HG02870 (cell line): ENCODE measurements around the gene ZBP1.

Experiments used
- ATAC-seq: cut with Tn5 transposase; IDR thresholded peaks from one replicate; pipeline ENCODE4 v1.9.1; 2021; ENCODE audit warnings: mild to moderate bottlenecking, moderate library complexity; ENCODE audit not compliant: unreplicated experiment

ZBP1 gene

DNA sequence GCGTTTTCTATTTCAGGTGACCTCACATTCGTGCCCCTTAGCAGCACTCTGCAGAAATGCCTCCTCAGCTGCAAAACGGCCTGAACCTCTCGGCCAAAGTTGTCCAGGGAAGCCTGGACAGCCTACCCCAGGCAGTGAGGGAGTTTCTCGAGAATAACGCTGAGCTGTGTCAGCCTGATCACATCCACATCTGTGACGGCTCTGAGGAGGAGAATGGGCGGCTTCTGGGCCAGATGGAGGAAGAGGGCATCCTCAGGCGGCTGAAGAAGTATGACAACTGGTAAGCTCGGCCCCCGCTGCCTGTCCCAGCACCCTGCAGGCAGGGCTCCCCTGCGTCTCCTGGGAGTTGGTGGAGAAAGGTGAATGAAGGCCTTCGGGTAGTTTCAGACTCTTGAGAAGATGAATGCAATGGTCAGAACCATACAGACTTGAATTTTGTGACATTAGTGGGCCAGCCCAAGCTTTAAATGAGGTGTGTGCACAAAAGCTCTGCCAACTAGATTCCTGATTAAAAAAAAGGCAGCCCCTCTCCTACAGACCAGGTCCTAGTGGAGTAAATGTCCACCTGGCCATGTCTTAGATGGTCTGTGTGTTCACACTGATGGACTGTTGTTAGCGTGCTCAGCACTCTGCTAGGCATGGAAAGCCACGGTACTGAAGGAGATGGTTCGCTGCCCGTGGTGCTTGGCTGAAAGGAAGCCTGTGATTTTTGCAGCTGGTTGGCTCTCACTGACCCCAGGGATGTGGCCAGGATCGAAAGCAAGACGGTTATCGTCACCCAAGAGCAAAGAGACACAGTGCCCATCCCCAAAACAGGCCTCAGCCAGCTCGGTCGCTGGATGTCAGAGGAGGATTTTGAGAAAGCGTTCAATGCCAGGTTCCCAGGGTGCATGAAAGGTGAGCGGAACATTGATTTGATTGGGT lies 58.6 kb downstream of the ZBP1 start:
- no peak for ATAC-seq

DNA sequence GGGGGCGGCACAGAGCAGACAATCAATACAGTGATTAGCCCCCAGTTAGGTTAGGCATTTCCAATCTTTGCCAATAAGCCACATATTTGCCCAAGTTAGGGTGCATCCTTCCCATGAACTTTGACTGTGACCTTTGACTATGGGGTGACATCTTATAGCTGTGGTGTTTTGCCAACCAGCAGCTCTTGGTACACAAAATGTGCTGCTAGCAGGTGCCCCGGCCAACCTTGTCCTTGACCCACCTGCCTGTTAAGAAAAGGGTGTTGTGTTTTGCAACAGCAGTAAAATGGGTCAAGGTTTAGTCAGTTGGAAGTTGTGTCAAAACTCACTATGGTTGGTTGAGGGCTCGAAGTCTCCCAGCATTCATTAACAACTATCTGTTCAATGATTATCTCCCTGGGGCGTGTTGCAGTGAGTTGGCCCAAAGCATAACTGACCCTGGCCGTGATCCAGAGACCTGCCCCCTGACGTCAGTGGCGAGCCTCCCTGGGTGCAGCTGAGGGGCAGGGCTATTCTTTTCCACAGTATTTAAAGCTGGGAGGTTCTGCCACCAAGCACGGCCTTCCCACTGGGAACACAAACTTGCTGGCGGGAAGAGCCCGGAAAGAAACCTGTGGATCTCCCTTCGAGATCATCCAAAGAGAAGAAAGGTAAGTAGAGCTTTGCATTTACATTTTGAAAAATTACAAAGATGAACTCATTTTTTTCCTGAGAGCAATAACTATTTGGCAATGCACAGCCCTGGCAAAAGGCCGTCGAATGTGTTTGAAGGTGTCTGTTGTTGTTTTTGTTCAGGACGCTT lies 59.5 kb downstream of the ZBP1 start, which contains the start of gene PCK1:
Gene PCK1, plus strand, starts transcription at position 557 of the 802 bp plus-strand sequence. CDS start 302 bp downstream, outside the sequence.
- no peak for ATAC-seq

DNA sequence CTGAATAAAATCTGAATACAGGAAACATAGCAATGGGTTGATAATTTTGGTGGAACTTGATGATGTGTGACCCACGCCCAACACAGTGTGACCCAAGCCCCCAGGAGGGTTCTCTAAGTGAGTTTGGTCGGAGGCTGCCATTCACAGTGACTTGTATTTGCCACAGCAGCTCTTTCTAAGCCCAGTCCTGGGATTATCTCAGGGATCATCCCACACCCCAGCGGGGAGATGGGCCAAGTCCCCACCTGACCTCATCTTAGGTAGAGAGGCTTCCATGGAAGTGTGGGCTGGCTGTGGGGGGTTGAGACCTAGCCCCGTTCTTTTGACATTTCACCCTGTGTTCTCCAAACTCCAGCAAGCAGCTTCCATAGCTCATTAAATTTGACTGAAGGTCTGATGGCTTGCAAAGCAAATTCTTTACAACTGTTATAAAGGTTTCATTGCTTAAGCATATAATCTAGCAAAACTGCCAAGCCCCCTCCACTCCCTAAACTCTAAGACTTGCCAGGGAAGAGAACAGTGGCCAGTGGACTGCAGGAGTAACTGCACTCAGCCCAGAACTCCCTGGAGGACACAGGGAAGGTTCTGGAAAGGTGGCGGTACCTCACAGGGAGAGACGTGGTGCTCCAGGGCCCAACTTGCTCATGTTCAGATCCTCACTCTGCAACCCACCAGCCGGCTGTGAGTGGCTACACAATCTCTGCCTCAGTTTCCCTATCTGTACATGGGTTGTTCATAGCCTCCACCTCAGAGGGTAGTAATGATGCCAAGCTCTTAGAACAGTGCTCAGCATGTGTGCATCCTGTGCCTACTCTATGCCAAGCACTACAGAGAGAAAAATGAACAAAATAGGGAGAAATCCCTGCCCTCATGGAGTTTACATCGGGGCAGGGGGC lies 60.3 kb downstream of the ZBP1 start:
- no peak for ATAC-seq

DNA sequence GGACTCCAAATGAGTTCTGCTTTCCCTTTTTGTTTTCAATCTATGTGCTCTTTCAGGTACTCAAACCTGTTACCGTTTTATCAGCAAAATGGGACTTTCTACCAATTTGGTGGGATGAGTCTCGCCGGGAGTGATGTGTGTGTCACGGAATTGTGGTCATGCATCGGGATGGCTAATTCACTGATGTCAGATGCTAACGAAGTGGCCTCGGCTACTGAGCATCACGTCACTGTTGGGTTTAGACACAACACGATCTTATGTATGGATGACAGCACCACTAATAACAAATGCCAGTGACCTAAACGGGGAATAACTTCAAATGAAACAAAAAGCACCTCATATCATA lies 61.0 kb downstream of the ZBP1 start:
- ATAC-seq, result no peak

DNA sequence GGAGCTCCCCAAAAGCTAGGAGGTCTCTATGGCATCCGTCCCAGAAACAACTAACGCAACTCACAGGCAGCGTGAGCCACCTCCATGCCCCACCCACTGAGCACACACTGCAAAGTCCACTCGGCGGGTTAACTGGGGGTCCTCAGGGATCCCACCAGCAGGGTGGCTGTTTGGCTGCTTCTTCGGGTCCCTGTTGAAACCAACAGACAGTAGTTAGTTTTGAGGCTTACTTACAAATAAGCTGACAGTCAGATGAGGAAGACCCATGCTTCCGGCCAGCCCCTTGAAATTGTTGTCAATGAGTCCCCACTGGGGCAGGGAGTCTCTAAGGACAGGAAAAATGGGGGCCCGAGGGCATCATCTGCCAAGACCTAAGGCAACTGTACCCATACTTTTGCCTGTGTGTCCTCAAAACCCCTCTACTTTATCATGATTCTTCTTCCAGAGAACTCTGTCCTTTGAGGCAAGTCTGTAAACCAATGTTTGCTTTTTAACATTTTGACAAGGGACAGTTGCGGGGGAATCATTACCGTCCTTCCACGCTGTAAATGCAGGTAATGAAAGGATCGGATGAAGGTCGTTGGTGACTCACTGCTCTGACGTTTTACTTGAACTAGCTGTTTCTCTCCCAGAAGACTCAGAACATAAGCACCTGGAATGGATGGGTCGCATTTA lies 61.5 kb downstream of the ZBP1 start:
- ATAC-seq, result no peak

DNA sequence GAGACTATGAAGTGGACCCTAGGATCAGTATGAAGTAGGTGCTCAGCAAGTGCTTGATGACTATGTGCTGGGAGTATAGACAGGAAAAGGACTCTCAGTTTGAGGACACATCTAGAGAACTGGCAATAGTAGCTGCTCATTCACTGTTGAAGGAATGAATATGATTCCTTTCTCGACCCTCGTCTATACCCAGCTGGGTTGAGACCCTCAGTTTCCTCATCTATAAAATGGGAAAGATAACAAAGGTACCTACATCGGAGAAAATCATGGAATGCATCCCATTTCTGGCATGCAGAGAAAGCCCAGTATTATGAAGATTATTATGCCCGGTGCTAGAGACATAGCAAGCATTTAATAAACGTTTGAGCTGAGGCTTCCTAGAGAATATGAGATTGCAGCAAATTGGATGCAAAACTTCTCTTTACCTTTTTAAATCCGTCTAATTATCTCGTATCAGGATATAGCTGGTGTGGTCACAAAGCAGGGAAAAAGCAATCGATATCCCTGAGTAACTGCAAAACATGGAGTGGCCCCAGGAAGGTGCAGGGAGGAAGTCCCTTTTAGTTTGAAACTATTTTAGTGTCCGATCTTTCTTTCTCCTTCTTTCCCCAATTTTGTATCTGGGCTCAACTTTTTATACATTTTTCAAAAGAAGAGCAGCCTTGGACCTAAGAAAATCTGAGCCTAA lies 62.2 kb downstream of the ZBP1 start:
- ATAC-seq, result no peak

DNA sequence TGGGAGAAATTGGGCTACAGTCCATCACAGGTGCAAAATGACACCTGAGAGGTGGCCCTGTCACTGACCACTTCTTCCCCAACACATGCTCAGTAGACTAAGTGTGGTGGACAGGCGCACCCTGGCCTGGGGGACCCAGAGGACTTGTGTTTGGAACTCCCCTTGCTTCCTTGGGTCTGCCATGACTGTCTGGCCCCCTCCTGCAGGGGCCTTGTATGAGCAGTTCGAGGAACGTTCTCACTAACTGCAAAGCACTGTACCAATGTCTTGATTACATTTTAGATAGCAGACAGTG lies 63.3 kb downstream of the ZBP1 start:
- no peak for ATAC-seq

DNA sequence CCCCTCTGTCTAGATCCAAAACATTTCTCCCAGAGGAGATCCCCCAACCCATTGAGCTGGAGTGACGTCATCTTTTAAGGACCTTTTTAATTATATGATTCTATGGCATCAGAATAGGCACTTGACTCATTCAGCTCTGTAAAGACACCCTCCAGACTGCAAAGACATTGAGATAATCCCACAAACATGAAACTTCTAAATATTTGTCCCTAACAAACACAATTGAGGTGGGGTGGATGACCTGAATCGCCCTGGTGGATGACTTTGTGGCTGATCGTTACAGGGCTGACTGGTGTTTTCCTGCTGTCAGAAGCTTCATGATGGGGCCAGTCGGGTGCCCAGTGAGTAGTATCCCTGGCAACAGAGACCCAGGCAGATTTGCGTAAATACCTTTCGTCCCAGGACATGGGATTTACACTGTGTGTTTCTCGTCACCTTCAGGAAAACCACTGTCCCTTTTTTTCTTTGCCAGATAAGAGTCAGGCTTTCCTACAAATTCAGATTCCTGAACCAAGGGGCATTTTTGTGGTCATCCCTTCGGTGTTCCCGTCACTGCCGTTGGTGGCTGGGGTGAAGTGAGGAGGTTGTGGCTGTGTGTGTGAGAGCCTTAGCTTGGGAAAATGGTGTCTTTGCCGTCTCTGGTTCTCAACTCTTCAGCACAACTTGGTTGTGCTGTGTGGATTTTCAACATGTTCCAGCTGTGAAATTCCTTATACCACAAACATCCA lies 64.6 kb downstream of the ZBP1 start:
- ATAC-seq, result no peak
